HG03439 (cell line): ENCODE results near the gene TUBGCP3.

Source experiments
- ATAC-seq: cut with Tn5 transposase; IDR thresholded peaks from one replicate; pipeline ENCODE4 v1.9.1; 2021; ENCODE audit warnings: mild to moderate bottlenecking, moderate library complexity; ENCODE audit not compliant: unreplicated experiment

TUBGCP3 gene

DNA sequence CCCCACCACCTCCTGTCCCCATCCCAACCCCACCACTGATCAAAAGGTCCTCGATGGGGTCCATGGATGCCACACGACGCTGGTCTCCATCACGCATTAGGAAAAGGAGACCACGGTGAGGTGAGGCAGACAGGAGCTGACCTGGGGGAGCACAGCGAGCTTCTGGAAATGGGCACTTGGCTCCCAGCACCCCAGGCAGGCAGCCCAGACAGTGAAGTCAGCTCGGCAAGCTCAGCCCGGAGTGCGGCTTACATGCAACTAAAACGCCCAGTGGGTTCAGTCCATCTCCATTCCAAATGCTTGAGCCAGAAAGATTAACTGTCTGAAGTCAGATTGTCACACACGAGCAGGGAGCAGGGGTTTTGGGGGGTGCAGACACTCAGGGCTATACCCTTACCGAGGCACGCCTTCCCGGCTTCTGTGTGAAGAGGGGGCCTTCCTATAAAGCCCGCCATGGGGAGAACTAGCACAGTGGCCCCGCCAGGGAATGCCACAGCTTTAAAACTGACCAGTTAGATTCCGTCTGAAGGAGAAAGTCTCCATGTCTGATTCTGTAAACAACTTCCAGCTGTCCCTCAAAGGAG is 132.4 kb downstream of the TUBGCP3 start:
- no peak for ATAC-seq

DNA sequence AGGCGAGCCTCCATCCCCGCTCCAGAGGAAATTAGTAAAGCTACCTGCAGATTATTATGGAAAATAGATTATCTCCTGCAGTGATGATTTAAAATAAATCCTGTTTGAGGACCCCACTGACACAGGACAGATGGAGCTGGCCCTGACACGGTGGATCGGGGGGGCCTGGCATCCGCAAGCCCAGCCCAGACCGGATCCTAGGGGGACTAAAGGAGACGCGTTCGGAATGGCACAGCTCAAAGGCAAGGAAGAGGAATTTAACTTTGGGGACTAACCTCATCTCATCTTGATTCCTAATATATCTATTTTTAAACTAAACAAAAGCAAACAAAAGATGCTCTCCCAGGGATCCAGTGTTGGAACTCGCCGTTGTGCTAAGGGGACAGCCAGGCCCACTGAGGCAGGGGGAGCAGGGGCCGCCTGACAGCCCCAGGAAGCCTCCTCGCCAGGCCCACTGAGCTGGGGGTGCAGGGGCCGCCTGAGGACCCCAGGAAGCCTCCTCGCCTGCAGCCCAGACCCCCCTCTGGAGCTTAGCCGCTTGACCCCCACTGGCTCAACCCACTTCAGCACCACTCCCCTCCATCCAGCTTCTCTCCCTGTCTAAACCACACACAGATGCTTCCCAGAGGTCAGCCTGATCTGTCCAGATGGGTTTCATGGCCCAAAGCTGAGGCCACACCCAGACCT is 133.2 kb downstream of the TUBGCP3 start:
- no peak for ATAC-seq

DNA sequence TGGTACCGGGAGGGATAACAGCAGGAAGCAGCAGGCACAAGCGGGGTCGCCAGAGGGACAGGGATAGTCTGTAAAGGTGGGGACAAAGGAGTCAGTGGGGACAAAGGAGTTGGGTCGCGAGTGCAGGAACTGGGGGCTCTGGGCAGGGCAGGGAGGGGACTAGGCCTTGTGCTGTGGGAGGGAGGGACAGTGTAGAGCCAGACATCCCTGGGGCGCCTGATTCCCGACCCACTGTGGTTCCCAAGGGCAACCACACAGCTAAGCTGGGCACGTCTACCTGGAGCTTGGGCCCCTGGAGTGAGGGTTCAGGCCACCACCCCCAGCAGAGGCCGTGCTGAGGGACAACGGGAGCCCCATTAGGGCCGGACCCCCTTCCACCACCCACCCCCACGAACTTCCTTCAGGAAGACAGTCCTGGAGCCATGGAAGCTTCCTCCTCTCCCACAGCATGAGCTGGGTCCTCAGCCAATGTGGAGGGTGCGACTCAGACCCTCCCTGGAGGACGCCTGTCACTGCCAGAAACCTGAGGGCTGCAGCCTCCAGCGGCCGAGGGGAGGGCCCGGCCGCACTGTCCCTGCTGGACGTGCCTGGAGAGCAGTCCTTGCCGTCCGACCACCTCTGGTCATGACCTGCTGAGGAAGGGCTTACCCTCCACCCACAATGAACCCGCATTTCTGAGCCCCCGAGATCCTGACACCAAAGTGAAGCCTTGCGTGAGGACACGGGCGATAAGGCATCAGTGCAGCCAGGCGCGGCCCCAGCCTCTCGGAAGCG is 133.9 kb downstream of the TUBGCP3 start:
- ATAC-seq, result no peak

DNA sequence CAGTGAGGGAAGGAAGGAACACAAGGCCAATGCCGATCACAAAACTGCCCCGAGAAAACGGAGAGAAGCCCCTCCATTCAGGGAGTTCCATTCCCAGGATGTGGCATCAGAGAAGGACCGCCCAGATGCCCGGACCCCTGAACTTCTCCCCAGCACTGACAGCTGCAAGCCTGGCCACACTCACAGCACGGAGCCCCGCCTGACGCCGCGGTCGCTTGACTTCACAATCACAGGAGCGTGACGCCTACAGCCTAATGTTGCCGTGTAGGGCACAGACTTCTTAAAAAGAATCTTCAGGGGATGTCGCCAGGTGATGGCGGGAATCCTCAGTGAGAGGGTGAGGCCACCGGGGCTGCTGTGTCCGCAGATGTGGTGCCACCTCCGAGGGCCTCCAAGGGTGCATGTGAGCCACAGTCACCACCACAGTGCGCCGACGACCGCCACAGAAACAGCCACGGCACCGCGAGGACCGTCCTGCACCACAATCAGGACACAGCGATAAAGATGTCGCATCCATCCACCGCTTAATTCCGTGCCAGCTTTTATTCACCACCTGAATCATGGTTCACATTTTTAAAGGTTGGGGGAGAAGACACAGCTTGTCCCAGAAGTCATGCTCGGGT is 134.6 kb downstream of the TUBGCP3 start:
- no peak for ATAC-seq

DNA sequence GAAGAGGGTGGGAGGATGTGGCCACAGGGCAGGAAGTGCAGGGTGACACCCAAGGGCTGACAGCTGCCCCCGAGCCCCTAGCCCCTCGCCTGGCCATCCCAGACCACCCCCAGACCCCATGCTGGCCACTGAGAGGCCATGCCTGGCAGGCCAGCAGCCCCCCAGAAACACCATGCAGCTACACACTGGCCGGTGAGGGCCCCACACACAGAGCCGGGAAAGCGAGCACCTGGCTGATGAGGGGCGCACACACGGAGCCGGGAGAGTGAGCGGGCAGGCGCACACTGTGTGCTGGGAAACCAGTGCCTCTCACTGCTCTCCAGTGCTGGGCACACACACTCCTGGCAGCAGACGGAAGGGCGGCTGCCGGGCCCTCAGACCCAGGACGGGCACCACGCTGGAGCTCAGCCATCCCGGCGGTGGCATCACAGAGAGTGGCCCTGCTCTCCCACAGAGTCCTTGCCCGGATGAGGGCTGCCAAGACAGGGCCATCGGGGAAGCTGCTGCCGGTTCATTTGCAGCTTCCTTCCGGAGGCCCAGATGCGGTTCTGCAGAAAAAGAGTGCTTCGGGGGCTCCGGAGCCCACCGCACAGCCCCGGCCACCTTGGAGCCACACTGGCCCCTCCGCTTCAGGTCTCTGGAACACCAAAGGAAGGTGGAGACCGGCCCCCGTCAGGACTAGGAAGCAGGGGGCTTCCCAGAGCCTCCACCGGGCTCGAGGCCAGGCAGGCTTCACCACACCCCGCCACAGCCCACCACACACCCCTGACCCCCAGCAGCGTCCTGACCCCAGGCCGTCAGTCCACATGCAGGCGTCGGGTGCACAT is 135.4 kb downstream of the TUBGCP3 start:
- ATAC-seq, result no peak

DNA sequence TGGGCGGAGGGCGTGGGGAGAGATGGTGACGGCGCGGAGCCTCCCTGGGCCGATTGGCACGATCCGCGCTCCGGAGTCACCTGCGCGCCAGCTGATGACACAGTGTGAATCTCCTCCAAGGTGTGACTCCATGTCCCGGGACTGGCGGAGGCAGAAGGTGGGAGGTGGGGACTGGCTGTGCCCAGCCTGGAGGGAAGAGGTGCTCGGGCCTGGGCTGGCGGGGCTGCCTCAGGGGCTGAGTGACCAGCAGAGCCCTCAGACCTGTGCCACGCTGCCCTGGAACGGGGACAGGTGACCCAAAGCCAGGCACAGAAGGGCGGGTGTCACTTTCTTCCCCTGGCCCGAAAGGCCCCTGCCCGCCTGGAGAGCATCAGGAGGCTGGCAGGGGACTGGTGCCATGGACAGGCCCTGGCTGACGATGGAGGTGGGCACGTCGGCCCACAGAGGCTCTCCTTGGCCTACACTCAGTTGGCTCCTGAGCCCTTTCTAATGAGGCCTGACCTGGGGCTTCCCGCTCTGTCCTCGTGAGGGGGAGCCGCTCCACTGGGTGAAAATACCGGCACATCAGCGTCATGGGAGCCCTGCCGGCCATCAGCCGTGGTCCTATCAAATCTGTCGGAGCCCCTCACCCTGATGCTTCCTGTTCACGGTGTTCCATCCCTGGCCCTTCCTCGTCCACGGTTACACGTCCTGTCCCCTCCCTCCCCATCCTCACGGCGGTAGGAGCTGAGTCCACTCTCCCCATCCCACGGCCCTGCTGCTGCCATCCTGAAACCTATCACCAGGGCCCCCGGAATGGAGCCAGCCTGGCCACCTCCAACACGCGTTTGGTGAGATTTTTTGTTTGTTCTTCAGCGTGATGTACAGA is 136.2 kb downstream of the TUBGCP3 start:
- ATAC-seq, result no peak

DNA sequence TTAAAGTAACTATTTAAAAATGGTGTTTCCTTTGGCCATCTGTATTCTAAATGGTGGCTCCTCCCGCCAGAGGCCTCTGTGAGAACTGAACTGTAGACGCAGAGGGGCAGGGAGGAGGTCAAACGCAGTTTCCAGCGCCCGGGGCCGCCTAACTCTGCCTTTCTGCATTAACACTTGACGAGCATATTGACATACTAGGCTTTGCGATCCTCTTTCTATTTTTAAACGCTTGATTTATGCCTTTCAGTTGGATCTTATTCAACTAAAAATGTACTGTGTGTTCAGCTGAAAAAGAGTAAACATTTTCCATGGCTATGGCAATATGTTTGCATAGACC is 137.1 kb downstream of the TUBGCP3 start:
- no peak for ATAC-seq

DNA sequence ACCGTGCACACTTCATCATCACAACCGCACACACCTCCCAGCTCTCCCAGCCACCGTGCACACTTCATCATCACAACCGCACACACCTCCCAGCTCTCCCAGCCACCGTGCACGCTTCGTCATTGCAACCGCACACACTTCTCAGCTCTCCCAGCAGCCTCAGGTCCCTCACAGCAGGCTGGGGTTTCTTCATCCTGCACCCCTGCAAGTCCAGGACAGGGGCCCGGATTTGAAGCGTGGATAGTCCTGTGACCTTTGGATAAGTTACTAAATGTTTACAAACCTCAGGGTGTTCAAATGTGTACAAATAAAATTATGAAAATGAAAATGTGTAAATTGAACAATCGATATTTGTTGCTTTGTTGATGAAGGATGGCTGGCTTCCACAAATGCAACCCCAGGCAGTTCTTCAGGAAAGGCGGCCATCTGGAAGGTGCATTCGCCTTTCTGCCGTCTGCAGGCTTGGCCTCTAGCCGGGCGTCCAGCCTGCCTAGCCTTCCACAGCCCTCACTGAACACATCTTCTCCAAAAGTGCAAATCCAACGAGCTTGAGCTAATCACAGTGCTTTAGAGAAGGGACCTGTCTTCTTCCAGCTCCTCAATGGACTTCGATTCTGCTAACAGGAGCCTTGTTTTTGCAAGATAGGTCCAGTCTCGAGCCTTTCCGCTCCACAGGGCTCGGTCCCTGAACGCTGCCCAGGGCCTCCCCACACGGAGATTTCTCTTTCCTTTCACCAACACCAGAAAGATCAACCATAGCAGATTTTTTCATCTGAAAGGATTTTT is 137.6 kb downstream of the TUBGCP3 start:
- ATAC-seq, result no peak

DNA sequence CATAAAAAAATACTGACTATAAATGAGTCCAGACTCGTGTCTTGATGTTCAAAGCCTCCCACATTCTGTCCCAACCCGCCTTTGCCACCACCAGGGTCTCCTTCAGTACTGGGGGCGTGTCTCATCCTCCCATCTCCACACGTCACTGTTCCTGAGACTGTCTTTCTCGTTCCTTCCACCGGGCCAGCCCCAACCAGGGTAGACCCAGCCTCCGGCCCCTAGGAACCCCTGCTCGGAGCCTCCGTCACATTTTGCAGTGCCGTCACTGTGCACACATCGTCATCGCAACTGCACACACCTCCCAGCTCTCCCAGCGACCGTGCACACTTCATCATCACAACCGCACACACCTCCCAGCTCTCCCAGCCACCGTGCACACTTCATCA is 138.4 kb downstream of the TUBGCP3 start:
- no peak for ATAC-seq

DNA sequence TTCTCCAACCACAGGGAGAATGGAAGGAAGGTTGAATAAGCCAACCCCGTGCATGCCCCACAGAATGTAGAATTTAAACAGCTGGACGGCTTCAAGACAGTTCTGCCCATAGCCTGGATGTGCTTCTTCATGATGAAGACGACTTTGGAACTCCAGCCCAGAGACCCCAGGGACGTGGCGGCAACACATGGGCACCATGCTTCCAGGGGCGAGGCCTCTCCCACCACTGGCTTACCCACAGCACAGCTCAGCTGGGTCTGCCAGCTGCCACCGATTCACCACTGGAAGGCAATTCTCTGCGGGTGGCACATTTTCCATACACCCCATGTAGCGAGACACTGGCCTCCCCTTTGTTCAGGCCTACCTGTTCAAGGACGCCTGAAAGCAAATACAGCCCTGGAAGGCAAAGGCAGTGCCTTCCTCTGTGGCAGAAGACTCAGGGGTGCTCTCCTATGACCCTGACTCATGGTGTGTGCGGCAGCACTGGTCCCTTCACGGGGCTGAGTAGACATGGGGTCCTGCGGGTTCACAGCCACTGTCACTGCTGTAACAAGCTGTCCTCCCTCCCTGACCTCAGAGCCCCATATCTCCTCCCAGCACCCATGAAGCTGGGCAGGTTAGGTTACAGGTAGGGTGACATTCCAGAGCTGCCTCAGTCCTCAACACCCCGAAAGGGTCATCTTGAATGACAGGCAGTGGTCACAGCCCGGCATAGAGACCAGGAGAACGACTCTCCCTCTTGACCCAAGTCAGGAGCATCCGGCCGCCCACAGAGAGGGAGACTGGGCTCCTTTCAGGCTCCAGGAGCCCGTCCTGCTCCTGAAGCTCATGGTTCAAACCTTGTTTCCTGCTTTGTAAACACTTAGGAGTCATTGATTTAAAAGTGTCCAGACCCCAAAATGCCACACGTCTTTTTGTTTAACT is 139.1 kb downstream of the TUBGCP3 start:
- no peak for ATAC-seq

DNA sequence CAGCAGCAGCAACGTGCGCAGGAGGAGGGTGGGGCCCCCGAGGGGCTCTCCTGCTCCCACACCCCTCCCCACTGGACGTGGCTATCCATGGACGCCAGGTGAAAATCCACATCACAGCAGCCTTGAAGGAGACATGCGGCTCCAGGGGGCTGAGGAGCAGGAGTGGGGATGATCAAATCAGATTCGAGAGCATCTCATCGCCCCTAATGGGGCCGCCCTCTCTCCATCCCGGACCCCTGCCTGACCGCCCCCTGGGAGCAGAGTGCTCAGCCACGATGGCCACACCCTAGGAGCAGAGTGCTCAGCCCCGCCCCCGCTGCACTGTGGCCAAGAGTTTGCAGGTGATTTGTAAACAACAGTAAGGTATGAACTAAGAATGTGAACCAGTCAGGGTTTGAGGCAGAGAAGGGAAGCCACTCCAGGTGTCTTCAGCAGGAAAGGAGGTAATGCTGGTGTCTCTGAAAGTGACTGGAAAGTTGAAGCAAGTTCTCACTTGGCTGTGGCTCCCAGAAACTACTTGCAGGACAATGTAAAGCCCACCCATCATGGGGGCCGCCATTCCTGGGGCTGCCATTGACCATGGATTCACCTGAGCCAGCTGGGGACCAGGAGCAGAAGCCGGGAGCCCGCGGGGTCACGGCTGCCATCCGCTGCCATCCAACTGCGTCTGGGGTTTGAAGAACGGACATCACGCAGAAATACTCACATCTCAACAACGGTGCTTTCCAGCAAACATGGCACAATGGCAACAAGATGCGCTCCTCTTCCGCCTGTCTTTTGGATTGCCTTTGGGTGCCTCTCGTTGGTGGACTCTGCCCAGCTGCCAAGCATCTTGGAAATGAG is 140.0 kb downstream of the TUBGCP3 start:
- ATAC-seq, result no peak

DNA sequence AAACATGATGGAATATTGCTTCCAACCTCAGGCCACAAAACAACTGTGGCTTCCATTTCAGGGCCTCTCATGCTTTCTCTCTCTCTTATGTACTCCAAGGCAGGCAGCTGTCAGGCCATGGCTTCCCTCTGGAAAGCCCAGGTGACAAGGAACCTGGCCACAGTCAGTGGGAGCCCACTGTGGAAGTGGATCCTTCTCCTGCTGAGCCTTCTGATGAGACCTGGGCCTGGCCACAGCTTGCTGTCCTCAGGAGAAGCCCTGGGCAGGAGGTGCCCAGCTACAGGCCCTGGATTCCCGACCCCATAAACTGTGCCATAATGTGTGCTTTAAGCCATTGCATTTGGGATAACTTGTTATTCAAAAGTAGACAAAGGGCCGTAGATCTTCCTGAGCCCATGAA is 140.6 kb downstream of the TUBGCP3 start:
- no peak for ATAC-seq

DNA sequence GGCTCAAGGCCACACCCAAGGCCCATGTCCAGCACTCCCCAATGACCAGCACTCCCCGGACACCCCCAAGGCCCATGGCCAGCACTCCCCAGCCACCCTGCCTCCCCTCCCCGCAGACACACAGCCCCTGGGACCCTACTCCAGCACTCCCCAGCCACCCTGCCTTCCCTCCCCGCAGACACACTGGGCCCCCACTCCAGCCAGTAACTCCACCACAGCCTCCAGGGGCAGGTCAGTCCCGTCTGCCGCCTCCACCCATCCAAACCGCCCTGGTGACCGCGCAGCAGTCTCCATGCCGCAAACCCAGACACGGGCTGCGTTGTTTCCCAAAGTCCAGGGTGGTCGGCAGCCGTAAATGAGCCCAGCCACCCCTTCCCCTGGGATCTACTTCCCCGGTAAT is 141.1 kb downstream of the TUBGCP3 start:
- ATAC-seq, result no peak

DNA sequence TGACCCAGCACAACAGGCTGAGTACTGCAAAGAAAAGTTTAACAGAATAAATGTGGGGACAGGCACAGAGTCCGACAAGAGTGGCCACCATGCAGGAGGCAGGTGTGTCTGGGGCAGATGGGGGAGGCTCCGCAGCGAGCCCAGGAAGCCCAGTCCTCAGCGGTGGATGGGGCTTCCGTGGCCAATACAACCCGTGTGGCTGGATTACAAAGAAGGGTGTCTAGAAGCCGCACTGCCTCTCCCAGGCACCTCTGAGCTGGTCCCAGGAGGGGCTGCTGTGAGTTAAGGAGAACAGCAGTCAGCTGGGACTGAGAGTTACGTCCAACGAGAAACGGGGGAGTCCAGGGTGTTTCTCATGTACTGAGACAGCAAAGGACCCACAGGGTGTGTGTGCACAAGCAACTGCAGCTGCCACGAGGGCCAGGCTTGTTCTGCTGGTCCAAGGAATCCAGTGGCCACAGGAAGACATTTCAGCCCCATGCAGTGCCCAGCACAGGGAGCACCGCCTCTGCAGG is 141.5 kb downstream of the TUBGCP3 start:
- ATAC-seq, result no peak

DNA sequence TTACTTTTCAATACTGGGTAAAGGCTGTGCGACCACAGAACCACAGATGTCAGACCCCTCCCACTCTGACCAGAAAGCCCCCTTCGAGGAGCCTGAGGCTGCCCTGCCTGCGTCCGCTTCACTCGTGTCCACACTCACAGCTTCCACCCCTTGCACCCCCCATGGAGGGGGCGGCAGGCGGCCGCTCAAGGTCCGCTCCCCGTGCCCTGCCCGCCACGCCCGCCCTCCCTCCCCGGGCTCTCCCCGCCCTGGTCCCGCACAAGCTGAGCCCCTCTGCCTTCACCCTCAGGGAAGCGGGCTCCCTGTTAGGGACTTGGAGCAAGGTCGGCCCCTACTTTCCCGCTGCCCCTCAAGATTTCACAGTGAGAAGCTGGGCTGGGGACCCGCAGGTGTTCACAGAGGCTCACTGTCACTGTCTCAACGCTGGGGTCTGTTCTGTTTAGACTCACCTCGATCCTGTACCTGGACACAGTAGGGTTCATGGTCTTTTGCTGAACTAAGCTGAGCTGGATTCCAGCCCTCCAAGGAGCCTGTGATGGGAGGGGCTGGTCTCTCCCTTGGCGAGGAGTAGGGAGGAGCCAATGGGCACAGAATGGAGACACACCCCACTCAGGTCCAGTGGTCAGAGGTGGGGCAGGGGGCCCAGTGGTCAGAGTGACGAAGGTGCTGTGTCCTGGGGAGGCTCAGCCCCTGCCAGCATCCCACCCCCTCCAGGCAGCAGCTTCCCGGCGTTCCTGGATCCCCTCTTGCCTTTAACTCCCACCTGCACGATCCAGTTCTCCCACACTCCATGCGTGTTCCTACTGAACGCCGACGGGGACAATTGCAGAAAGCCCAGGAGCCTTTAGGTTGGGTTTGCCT is 142.3 kb downstream of the TUBGCP3 start:
- no peak for ATAC-seq
